HG03439 (cell line): Measurements from ENCODE around the gene SLC9A9.
"Not testable (repeated sequence)": the region's sequence is repeated elsewhere in the genome, so short reads cannot be mapped to it uniquely, and the experiment has no call there.

Experiments used
- ATAC-seq: cut with Tn5 transposase; IDR thresholded peaks from one replicate; pipeline ENCODE4 v1.9.1; 2021; ENCODE audit warnings: mild to moderate bottlenecking, moderate library complexity; ENCODE audit not compliant: unreplicated experiment

Gene SLC9A9

DNA sequence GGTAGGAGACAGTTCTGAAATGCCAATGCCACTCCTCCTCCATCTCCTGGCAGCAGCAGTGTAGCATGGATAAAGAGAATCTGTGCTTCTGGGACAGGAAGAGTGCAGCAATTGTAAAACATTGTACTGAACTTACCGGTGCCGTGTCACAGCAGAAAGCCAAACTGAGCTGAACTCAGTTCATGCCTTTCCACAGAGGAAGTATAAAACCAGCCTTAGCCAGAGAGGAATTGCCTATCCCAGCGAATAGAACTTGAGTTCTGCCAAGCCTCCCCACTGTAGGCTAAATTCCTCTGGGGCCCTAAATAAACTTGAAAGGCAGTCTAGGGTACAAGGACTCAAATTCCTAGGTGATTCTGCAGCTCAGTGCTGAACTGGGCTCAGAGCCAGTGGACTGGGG lies 148.8 kb downstream of the SLC9A9 start:
- no peak for ATAC-seq

DNA sequence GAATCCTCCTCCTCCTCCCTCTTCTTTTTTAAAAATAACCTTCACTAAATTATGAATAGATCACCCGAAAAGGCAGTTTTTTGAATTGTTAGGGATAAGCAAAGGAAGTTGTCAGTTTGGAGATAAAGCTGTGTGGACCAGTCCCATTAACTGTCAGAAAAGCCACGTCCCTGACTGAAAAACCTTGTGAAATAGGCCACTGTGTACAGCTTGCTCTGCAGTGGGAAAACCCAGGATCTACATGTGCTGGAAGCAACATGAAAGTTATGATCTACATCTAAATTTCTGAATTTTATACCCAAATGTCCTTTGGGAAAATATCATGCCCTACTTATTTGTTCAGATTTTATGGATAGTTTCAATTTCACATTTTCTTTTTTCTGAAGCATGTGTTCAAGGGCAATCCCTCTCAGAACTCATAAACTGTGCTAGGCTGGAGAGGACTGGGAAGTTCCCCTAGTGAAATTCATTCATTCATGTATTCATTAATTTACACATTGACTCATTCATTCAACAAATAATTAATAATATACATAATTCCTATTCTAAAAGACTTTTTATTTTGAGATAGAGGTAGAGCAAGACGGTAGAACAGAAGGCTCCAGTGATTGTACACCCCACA lies 149.5 kb downstream of the SLC9A9 start:
- ATAC-seq: no peak

DNA sequence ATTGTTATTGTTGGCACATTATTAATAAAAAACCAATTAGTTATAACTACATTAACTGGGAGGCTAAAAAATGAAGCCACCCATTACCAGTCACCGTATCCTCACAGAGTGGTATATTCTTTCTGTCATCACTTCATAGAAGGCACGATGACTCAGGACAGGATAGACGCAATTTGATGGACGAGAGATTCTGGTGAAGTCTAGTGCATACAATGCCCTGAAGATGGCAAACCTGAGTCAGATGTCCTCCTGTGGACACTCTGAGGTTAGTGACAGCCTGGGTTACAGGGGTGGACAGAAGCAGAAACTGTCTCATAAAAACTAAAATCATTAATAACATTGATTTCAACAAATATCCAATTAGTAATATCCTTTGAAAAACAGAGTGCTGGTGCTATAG lies 150.3 kb downstream of the SLC9A9 start:
- ATAC-seq: no peak

DNA sequence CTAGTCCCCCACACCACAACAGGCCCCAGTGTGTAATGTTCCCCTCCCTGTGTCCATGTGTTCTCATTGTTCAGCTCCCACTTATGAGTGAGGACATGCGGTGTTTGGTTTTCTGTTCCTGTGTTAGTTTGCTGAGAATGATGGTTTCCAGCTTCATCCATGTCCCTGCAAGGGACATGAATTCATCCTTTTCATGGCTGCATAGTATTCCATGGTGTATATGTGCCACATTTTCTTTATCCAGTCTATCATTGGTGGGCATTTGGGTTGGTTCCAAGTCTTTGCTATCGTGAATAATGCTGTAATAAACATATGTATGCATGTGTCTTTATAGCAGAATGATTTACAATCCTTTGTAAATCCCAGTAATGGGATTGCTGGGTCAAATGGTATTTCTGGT lies 152.9 kb downstream of the SLC9A9 start:
- not testable (repeated sequence) for ATAC-seq

DNA sequence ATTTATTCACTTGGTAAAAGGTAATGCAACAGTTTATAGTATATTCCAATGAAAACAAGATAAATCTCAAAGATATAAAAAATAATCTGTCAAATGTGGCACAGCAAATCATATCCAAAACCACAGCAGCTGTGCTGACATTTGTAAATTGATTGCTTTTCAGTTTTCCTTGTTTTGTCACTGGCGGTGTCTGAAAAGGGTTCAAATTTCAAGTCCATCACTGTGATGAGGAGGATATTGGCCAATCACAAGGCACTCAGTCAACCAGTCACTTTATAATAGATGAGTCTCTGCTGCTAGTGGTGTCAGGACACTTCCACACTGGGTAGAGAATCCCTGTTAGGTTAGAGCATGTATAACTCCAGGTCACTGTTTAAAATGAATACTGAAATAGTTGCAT lies 154.8 kb downstream of the SLC9A9 start:
- ATAC-seq: no peak

DNA sequence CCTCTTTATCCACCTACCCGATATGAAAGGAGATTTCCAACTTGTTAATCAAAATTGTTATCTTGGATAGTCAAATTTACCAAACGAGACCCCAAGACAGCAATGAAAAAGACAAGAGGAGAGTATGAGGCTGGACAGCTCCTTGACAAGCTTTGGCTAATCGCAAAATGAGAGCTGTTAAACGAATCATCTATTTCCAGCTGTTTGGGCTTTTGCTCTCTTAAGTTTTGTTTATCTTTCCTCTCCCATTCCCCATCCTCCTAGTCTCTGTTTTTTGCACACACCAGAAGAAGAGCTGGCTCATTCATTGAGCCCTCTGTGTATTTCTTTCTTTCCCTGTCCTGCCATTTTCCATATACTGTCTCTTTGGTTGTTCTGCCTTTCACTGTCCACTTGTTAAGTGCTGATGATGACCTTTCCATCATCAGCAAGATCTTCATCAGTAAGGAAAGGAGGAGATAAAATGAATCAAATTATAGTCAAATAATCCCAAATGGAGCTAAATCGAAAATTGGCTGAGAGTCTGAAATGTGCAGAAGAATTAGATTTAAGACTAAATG lies 161.6 kb downstream of the SLC9A9 start:
- no peak for ATAC-seq

DNA sequence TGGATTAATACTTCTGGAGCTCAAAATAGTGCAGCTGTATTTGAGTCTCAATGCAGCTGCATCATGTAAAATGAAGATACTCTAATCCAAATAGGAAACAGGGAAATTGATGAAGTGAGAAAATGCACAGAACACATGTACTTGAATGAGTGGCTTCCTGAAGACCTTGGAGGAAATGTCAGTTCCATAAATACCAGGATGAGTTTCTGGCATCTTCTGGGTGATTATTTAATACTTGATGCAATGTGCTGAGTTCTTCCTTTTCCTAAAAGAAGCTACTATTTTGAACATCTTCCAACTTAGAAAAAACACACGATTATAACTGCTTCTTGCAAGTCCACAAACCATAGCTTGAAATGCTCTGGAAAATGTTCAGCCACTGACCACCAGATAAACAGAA lies 162.8 kb downstream of the SLC9A9 start:
- no peak for ATAC-seq

DNA sequence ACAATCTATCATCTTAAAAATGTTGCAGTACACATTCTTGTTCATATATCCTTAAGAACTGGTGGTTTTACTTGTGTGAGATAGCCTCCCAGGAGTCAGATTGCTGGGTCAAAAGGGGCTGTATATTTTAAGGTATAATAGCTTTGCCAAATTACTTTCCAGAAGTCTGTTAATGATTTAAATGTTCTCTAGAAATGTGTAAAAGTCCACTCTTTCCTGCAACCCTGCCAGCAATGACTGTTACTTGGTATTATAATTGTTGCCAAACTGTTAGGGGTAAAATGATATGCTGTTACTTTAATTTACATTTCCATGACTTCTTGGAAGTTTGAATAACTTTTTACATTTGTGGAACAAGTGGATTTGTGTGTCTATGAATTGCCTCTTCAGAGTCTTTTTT lies 170.8 kb downstream of the SLC9A9 start:
- no peak for ATAC-seq

DNA sequence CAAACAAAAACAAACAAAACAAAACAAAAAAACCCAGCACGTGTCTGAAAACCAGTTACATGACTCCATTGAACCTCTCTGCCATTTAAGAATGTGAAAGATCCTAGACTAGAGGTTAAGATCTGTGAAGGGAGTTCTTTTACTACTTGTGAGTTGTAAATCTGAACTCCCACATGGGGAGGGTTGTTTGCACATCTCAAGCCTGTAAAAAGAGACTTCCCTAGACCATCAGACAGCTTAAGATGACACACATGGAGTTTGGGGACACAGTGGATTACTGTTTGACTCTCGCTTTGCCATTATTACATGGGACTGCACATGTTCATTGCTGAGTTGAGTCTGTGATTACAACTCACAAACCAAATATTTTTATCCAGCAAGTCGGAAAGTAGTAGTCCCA lies 171.5 kb downstream of the SLC9A9 start:
- no peak for ATAC-seq

DNA sequence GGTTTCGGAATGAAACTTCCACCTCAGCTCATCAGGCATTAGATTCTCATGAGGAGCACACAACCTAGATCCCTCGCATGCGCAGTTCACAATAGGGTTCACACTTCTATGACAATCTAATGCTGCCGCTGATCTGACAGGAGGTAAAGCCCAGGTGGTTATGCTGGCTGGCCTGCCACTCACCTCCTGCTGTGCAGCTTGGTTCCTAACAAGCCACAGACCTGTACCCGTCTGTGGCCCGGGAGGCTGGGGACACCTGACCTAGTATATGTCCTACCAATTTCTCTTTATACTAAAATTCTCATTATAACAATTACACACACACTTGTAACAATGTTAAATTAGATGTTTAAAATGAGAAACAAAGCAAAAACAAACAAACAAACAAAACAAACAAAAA lies 172.2 kb downstream of the SLC9A9 start:
- no peak for ATAC-seq

DNA sequence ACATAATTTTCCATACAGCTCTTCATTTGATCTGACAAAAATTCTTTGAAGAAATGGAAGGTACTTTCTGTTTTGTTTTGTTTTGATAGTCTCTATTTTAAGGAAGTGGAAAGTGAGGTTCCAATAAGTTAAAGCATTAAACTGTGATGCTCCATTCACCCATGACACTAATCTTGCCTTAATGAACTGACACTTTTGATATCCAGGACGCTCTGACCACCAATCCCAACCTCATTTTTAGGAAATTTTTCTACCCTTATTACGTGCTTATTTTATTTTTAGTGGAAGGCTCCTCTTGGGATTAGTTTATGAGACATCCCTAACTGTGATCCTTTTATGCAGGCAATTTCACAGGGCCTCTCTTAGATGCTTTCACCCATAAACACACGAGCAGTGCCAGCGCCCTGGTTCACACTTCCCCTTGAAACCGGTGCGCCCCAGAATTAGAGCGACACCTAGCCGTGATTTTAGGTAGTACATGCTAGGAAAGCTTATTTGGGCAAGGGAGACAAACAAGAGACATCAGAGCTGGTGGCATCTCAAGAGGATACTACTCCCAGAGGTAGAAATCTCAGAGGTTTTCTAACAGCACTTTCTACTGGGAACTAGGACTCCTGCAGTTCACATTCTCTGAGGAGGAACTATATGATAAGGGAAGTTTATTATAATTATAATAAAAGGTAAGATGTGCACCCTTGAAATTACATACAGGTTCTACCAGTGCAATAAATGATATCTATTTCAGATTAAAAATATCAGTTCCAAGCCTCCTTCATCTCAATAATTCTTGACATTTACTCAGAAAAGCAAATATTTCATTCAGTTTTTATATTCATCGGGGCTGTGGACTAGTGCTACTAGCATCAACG lies 173.9 kb downstream of the SLC9A9 start:
- ATAC-seq: peak; percentile 73

DNA sequence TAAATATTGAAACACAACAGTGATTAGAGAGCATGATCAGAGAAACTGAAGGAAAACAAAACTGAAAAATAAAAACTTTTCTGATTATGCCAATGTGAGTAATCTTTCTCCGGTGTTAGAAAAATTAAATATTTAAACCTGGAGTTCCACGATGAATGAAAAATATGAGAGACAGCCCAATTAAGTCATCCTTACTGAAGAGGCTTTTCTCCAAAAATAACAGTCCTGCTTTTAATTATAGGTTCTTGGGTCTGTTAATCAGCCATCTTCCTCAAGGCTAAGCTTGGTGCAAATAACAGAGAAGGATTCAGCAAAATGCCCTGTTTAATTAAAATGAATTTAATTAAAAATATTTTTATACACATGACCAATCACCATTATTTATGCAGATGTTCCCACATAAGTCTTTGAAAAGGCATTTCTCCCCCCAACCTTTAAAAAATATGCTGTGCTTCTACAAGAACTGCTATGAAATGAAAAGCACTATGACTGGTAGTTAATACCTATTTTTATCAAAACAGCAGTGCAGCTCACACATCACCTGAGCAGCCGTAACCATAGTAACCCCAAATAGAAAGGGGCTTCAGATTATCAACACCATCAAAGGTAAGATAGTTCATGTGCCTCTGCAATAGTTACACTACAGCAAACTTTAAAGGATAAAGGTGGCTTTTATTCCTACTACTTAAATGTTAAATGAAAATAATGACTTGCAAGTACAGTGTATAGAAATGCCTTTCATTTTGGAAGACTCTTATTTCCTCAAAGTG lies 175.7 kb downstream of the SLC9A9 start:
- no peak for ATAC-seq

DNA sequence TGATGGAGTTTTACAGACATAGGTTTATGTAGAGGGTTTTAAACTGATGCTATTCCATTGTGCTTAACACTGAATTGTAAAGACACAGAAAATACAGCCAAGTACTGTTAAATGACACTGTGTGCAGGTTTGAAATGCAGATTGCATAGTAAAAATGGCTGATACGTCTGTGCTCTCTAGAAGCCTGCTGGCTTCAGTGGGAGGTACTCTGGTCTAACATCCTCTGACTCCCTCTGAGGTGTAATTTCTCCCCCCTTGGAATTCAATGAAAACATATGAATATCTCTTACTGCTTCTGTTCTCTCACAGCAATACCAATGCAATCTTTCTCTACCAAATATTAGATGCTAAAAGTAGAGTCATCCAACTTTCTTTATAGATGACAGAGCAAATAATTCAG lies 176.6 kb downstream of the SLC9A9 start:
- no peak for ATAC-seq

DNA sequence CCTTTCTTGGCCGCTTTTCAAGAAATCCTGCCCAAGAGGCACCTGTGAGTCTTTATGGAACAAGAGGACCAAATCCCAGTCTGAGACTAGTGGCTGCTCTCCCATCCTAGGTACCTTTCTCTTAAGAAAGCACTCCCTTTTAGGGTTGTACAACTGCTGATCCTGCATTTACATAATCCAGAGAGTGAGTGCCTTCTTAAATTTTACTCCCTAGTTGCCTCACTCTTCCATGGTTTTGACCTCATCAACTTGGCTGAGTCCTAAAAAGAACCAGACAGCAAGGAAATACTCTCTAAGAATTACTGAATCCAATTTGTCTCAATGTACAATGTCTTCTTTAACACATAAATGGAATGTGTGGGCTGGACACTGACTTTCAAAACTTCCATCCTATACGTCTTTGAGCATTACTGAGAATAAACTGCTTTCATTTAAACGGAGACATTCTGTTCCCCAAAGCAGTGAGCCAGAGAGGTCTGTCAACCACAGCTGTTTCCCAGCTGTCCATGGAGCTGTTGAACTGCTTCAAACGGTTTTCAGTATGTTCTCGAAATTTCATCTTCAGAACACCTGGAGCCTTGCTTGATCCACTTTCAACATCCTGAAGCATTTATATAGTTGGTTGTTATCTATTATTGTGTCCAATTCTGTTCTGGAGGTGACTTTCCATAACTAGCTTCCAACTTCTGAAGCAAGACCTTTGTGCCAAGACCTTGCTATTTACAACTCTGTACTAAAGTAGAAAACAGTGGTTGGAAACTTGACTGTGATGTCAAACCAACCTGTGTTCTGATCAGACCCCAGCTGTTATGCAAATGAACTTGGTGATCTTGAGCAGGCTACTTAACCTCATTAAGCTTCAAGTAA lies 179.1 kb downstream of the SLC9A9 start:
- ATAC-seq: peak; percentile 90

DNA sequence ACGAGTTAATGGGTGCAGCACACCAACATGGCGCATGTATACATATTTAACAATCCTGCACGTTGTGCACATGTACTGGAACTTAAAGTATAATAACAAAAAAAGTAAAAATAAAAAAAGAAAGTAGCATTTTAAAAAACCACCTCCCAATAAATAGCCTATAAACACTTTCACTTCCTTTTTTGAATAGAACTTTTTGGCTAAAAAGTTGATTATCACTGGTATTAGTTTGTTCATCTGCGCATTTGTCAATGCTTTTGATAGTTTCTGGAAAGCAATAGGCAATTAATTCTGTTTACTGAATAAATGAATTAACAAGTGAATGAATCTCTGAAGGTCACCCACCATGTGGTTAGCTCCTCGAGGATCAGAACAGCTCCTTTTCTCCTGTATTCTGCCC lies 179.9 kb downstream of the SLC9A9 start:
- no peak for ATAC-seq

DNA sequence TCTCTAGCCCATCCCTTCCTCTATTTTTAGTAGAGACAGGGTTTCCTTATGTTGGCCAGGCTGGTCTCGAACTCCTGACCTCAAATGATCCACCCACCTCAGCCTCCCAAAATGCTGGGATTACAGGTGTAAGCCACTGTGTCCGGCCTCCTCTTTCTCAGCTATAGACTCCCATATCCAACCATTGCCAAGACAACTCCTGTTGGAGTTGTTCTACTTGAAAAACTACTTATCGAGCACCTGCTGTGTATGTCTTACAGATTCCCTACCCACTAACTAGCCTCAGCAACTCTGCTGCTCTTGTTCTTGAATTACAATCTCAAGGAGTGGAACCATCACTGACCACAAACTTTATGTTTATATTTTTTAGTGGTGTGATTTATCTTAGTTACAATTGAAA lies 186.6 kb downstream of the SLC9A9 start:
- no peak for ATAC-seq

DNA sequence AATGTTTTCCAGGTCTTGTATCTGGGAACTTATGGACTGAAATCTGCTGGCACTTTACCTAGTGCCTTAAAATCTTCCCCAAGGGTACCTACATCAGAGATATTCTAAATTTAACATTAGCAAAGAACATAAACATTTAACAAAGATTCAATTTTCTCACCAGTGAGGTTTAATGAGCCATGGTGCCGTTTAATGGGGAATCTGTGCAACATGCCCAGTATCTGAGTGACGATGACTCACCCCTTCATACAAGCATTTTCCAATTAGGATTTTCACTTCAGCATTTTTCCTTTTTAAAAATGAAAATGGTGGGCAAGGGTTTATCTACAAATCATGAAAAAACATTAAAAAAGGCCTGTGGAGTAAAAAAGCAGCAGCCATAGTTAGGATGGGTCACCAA lies 189.4 kb downstream of the SLC9A9 start:
- no peak for ATAC-seq

DNA sequence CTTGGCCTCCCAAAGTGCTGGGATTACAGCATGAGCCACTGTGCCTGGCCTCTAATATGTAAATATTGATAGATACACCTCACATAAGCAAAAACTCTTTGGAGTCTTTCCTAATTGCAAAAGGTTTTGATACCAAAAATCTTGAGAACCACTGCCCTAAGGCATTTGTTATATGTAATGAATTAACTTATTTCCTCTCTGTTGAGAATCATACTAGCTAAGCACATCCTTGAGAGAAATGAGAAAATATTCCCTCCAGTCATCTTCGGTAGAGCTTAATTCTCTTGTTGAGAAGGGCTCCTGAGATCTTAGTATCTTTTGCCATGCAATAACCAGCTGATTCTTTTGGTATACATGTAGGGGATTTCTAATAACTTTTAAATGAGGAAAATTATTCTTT lies 190.2 kb downstream of the SLC9A9 start:
- no peak for ATAC-seq

DNA sequence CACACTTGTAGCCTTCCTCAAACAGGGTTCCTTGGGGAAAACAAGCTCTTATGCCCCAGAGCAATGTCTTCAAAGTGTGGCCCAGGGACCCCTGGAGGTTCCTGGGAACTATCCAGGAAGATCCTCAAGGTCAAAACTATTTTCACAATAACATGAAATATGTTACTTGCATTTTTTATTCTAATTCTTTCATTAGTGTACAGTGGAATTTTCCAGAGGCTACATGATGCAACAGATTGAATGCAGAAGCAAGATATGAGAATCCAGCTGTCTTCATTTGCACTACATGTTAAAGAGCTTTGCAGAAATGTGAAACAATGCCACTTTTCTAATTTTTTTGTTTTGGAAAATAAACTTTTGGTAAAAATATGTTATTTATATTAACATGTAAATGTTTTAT lies 190.9 kb downstream of the SLC9A9 start:
- no peak for ATAC-seq

DNA sequence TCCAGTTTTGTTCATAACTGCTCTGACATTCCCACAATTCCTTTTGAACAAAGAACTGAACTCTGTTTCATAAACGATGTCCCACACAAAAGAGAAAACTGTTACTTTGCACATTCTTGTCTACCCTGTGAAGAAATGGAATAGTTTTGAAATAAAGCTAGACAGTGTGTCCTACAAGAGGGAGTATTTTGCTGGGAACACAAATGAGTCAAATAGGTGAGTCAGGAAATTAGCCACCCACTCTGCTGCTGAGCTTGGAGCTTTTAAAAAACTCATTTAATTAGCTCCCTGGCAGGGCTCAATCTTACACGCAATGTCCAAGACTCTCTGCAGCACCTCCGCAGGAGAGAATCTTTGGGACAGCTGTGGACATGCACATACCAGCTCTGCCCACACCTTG lies 193.4 kb downstream of the SLC9A9 start:
- no peak for ATAC-seq

DNA sequence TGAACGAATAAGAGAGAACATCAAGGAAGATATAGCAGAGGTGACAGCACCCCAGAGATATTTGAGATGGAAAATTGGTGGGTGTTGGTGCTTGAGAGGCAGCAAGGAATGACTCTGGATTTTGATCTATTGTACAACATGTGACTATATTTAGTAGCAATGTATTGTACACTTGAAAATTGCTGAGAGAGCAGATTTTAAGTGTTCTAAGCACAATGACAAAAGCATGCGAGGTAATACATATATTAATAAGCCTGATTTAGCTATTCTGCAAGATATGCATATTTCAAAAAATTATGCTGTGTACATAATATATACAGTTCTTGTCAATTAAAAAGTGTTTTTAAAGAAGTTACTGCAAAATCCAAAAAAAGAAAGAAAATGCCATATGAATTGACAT lies 194.3 kb downstream of the SLC9A9 start:
- ATAC-seq: no peak
